Upper lobe of left lung (tissue), 4 donors: ENCODE results near the gene SURF4.

Source experiments
- CTCF ChIP-seq, 6 experiments: fragments of 450-650 bp in 4 of 6; fragments of 200-600 bp in 2 of 6; sonication (generic) in 2 of 6; IDR thresholded peaks; one replicate each; pipeline ENCODE4 v1.5.1; 2016 to 2019; ENCODE audit warnings: antibody characterized with exemption in 6 of 6
- POLR2A ChIP-seq, 4 donors: fragments of 450-650 bp; IDR thresholded peaks; one replicate each; pipeline ENCODE4 v1.5.1; 2016 to 2017; ENCODE audit warnings: antibody characterized with exemption in 4 of 4, mild to moderate bottlenecking in 2 of 4

GRCh38 chr9:133320421-133320881 lies 55.4 kb downstream of the SURF4 start:
- TF ChIP-seq CTCF (IDR thresholded peaks at IDR 0.05) (no peak), POLR2A (IDR thresholded peaks at IDR 0.05) (no peak)
